IPS-NIHi11 (cell line): ENCODE results near the gene DQX1.

Experiments
- DNase-seq: peaks from one replicate; pipeline ENCODE4 v3.0.0; 2012; ENCODE audit warnings: mixed read lengths, low spot score

Gene DQX1

DNA sequence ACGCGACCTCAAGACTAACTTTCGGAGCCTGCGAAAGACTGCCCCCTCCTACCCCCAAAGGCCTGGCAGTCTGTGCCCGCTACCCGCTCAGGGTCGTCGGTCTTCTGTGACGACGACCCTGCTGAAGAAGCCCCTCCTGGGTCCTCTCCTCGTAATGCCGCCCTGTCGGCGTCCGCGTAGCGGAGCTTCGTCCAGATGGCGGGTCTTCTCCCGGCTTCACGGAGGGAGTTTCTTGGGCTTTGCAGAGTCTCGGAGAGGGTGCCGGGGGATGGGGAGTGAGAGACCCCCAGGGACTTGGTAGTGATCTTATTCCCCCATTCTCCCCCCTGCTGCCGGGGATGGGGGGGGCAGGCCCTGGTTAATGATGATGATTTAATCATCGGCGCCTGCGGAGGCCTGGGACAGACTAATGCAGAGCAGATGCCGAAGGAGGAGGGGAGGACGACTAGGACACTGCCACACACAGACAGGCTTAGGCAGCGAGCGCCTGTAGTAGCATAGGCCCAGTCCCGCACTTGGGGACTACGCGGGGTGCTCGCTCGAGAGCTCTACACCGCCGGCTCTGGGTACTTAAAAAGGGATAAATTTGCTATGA is 18.0 kb downstream of the DQX1 start:
- no peak for DNase-seq

DNA sequence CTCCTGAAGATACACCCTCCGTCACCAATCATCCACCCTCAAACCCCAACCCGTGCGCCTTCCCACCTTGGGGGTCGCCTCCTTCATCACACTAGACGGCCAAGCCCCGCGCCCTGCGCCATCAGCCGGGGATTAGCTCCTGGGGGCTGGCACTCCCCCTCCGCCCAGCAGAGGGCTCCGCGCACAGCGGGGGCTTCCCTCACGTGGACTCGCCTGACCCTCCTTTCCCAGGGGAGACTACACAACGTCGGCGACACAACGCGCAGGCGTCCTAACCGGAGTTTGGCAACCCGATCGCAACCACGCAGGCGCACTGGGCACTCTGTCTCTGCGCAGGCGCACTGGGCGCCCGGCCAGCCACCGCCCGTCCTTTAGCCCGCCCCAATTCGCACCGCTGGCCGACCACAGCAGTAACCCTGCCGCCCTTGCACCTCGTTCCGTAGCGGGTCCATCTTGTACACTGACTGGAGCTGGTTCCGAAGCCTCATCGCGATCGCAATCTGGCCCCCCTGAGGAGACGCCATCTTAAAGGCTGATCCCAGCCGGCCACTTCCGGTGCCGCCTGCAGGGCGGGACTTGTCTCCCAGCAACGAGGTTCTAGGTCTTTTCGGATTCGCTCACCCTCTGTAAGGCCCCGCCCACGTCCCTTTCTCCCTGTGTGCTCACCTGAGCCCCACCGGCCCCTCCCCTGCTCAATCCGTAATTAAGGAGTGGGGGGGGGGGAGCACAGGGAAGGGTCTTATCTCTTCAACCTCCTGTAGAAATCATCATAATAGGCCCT is 18.7 kb downstream of the DQX1 start, which contains the start of gene PCGF1:
Gene PCGF1, minus strand, starts transcription at position 551 of the 781 bp plus-strand sequence. Its CDS starts 27 bp downstream, at position 524.
- peak; percentile 93 for DNase-seq

DNA sequence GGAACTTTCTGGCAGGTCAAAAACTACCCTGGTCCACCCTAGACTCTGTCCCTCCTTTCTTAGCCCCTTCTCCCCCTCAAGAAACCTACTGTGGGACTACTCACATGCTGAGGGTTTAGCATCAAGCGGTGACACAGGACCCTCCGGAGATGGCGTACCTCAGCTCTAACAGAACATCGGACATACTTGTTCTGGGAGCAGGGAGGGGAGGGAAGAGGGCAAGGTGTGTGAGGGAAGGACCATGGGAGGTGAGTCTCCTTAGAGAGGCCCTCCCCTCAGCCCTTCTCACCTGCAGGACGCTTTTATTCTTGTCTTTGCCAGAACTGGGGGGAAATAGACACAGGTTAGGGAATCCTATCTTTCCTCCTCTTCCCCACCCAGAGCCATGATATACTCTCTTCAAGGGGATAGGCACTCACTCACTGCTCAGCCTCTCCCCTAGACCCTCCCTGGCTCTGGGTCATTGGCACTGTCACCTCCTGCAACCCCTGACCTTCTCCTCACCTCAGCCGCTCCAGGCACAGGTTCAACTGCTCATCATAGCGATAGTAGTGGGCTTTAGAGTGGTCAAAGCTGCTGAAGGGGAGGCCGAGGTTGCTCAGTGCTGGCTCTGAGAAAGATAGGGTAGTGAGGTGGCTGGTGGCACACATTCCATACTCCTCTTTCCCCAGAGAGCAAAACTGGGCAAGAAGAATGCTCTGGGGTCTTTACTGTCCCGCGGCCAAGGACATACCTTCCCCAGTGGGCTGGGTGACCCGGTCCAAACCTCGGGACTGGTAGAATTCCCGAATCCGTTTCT is 20.4 kb downstream of the DQX1 start:
- DNase-seq: no peak

DNA sequence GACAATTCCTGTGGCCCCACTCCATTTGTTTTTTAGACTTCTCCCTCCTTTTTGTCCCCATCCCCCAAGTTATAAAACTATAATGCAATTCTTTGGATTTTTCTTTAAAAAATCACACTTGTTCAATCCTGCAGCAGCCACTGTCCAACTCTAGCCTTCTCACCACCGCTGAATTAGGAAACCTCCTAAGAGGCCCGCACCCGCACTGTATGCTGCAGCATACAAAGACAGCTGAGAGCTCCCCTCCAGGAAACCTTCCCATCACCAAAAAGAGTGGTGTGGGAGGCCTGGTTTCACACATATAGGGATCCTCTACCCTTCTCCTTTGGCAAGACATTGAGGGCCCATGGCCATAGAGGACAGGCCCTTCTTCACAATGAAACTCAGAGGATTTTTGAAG is 21.4 kb downstream of the DQX1 start:
- no peak for DNase-seq

DNA sequence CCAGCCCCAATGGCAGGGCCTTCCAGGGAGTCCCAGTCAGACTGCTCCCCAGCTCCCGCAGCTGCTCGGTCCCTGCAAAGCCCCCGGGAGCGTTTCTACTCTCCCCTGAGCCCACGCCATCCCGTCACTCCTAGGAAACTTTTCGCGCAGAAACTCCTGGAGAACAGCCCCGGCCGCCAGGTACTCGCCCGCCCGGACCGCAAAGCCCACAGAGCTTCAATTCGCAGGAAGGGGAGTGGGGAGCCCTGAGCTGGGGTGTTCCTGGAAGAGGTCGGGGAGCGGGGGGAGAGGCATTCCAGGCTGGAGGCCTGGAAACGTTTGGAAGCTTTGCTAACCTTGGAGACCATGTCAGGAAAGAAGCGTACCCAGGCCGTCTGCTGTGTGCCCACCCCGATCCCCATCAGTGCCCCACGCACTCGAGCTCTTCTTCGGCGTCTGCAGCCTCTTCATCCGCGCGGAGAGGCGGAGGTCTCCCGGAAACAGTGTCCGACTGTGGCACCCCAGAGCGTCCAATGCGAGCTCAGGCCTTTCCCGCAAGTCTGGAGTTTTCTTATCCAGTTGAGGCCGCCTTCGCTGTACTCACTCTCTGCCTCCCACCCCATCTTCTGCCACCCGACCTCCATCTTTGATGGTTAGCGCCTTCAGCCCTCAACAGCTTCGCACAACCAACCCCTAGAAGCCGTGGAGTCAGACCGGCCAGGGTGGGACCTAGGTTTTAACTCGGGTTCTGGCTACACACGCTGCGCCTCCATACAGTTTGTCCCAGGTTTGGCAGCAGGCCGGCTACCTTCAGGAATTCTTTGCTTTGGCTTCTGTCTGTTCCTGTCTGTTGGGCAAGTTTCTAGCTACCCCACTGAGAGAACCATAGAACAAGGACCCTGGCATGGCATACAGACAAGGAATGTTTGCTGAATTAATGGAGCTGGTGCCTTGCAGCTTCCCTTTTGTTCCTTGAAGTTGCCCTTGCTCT is 22.2 kb downstream of the DQX1 start:
- no peak for DNase-seq

DNA sequence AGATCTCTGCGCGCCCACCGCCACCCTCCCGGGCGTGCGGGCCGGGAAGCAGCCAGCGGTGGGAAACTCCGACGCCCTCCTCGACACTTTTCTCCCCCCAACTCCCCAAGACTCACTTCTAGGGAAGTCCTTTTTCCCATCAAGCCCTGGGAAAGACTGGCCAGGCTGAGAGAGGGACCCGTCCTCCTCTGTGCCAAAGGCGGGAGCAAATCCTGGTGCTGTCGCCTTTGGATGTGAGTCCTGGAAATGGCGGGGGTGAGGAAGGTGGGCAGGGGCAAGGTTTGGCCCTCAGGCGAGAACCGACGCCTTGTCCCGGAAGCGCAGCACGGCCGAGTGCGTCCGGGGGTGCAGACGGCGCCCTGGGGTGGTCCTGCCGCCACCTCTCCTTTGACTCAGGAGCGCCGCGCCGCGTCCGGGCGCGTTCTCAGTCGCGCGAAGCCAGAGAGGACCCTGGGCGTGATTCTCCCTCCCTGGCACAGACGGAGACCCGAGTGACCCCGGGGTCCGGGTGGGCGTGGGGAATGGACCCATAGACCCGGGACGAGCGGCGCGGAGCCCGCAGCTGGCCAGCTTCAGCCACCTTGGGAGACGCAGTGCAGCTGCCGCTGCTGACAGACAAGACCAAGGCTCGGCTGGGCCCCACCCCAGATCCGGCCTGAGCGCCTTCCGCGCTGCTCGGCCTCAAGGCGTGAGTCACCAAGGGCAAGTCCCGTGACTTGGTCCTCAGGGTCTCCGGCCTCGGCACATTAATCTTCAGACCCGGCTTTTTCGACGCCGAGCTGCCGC is 23.1 kb downstream of the DQX1 start:
- peak; percentile 69 for DNase-seq

DNA sequence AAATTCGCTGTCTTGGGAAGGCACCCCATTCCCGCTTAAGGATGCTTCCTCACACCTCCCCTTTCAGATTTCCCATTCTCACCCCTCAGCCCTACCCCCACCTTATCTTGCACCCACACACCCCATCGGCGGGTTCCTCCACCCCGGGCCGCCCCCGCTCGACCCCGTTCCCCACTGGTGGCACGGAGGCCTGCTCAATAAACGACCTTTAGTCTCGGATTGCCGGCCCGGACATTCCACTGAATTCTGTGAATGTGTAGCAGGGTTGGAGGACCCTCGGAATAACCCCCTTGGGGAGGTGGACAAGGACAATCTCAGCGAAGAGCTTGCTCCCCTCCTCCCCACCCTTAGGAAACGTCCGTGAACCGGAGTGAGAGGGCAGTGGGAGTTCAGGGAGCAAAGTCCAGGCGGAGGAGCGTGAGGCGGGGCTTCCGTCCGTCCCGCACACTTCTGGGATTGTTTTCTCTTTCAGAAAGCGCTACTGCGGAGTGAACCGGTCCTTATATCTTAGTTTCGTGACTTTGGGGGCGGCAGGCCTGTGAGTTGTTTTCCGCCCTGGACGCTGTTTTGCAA is 23.8 kb downstream of the DQX1 start:
- no peak for DNase-seq

DNA sequence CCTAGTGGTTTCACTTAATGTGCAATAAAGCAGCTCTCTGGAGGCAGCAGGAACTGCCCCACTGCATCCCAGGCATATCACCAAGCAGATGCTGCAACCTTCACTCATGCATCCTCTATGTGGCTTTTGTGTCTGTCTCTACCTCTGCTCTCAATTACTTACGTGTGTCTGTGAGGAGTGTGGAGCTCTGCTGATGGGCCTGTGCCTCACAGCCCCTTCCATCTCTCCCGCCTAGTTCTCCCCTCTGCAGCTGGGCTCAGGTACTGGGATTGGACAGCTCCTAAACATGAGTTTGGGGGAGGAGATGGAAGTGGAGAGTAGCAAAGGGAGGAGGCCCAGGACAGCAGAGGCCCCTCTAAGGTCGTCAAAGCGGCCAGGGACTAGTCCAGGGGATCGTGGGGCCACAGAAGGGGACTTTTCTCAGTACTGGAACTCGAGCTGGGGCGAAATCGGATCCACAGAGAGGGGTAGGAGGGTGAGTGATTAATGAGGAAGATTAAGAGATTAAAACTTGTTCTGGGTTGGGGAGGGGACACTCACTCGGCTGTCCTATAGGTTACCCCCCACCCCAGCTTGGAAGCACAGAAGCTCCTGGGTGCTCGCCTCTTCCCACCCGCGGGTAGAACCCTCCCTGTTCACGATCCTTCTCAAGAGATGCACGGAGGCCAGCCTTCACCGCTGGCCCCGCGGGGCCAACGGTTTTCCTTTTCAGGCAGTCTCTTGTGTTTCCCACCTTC is 24.5 kb downstream of the DQX1 start:
- peak; percentile 39 for DNase-seq

DNA sequence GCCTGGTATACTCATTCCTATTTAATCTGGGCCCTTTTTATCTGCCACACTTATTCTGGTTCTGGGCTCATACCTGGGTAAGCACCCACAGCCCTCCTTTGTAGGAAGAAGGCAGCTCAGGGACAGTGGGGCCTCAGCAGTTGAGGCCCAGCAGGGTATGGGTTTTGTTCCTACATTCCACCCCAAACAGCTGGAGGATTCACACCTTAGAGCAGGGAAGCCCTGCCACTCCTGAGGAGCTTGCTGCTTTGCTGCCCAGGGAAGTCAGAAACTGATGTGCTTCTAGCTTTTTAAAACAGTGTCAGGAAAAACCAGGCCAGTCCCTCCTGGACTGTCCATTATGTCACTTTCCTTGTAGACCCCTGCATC is 25.5 kb downstream of the DQX1 start:
- no peak for DNase-seq

DNA sequence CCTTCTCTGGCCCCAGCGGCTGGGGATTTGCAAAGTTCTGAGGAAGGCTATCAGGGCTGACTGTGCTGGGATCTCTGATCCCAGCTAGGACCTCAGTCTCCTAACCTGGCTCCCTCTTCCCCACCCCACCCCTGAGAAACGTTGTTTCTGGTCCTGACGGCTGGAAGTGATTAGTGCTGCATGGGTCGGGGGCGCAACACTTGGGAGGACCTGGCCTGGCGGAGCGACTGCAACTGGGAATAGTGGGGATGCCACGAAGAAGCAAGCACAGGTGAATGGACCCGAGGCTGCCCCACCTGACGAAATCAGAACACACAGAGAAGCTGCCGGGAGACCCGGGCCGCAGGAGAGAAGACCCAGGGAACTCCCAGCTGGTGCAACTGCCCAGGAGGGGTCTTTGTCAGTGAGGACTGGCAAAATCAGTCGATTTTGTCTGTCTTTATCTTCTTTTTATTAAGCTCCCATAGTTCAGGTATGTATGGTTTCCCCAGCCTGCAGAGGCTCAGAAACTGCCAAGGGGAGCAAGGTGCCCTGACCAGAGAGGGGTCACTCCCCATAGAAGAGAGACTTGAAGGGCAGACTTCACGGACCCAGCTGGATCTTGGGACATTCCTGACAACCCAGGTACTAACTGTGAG is 26.0 kb downstream of the DQX1 start:
- DNase-seq: no peak

DNA sequence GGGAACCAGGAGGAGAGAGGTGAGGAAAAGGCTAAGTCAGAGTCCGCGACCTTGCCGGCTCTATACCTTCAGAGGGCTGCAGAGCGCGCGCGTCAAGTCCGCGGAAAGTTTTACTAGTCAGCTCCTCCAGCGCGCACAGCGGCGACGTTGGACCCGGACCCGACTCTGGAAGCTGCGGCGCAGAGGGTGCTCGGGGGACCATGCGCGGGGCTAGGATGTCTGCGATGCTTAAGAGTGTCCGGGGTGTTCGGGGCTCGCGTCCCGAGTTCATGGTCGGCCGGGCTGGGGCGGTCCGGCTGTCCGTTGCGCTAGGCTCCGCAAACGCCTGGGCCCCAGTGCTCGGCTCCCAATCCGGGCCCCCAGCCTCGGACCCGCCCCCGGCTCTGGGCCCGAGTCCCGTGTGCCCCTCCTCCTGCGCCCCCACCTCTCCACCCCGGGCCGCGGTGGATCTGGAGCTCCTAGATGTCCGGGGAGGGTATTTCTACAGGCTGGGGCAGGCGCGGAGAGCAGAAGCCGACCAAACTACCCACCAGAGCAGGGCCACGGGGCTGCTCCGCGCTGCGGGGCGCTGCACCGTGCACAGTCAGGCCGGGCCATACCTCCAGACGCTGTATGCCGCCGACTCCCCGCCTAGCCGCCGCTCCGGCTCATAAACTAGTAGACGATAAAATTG is 26.6 kb downstream of the DQX1 start, which contains the start of gene LBX2:
Gene LBX2, minus strand, starts transcription at position 337 of the 673 bp plus-strand sequence. Its CDS starts 66 bp downstream, at position 271.
- peak; percentile 57 for DNase-seq

DNA sequence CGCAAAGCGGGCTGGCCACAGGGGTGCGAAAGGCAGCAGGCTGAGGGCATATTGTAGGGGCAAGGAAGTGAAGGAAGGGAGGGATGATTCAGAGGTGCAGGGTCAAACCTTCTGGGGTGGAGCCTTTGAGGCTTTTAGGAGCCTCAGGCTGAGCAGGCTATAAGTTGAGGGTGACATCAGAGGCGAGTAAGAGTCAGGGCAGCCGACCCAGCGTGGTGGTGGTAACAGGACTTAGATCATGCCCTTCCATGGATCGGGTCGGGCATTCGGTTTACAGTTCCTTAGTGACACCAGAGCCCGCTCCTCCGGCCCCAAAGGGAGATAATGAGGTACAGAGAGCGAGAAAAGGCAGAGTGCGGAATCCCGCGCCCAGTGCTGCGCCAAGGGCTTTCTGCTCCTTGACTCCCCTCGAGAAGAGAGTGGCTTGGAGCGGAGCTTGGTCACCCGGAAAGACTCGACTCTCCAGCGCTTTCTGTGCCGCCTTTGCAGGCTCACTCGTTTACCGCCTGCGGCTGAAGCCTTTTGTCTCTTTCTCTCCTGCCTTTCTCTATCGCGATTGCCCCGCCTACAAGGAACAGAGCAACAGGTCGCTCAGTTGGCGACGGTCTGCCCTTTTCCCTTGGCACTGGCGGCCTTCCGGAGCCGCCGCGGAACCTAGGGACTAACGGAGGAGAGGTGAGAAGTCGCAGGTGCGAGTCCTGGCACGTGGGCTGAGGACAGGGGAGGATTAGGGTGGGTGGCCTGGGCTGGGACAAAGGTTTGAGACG is 27.3 kb downstream of the DQX1 start:
- peak; percentile 41 for DNase-seq

DNA sequence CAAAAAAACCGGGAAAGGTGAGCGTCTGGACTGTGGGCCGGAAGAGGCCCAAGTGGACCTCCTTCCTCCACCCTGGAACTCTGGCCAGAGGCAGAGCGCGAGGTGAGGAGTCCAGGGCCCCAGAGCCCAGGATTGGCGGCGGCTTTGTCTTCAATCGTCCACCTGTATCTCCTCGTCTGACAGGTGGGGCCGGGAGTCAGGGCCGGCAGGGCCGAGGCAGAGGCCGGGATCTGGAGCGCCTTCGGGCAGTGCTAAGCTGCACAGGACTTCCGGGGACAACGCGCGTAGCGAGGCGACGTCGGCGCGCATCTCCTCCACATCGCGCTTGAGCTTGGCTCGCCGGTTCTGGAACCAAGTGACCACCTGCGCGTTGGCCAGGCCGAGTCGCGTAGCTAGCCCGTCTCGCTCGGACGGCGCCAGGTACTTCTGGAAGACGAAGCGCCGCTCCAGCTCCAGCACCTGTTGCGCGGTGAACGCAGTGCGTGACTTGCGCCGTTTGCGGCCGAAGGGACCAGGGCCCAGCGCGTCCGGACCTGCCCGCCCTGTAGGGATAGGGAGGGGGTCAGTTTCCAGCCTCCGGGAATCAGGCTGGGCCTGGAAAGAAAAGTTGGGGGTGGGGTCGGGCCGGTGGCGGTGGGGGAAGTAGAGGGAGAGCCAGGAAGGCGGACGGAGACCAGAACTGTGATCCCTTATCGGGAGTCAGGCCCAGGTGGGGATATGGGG is 28.1 kb downstream of the DQX1 start:
- peak; percentile 59 for DNase-seq

DNA sequence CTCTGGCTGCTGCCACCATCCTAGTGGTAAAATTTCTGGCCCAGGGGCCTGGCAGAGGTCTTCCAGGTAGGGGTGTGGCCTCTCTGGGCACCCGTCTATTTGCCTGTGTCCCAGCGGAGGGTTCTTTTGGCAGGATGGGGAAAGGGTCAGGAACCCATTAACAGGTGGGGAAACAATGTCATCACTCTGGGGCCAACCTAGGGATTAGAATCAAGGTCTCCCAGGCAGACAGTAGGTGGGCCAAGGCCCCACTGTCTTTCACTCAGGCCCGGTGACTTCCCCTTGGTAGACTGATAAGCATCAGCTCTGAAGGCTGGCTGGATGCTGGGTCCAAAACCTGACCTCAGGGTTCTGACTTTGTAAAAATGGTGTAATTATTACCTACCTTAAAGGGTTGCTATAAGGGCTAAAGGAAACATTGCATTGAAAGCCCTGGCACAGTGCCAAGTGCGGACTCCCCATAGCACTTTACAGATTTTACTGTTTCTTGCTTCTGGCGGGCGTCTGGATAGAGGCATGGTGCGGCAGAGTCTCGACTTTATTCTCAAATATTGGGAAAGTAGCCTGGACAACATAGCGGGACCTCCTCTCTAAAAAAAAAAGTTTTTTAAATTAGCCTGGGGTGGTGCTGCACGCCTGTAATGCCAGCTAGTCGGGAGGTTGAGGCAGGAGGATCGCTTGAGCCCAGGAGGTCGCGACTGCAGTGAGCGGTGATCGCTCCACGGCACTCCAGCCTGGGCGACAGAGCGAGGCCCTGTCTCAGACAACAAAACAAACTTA is 28.8 kb downstream of the DQX1 start:
- DNase-seq: no peak

DNA sequence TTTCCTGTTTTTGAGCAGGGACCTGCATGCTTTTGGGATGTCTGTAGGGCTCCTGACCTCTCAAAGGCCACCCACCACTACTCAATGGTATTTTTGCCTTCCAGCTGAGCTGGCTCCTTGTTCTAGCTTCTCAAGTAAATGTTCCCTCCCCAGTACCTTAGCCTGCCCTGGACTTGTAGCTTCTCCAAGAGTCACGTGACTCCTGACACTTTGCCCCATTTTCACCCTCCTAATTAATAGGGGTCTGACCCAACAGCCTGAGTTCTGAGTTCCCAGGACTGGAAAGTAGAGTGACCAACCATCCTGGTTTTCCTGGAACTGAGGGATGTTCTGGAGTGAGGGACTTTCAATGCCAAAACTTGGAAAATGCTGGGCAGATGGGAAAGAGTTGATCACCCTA is 30.6 kb downstream of the DQX1 start:
- no peak for DNase-seq

DNA sequence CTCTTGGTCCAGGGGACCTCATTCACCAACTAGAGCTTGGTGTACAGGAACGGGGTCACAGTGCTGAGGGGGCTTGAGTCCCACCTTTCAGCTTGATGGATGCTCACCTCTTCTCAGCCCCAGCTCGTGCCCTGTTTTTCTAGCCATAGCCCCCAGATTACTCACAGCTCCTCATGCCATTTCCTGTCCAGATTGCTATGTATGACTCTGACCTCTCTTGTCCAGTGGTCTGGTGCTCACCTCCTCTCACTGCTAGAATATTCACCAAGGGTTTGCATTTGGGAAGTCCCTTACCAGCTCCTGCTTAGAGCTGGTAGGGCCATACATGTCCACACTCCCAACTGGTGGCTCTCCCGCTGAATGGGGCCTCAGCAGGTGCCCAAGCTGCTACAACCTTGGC is 32.5 kb downstream of the DQX1 start:
- no peak for DNase-seq
